UCSD-AML1 (cell line): ENCODE measurements around the gene NKD2.

ENCODE experiments used
- DNase-seq: peaks from one replicate; lab custom pipeline; 2025; ENCODE audit not compliant: unreplicated experiment; lab: John Stamatoyannopoulos, UW

The NKD2 gene

GRCh38 chr5:1029282-1029944 lies 20.8 kb downstream of the NKD2 start:
- DNase-seq = no peak

GRCh38 chr5:1029945-1030625 lies 21.5 kb downstream of the NKD2 start:
- no peak for DNase-seq

GRCh38 chr5:1030801-1031271 lies 22.2 kb downstream of the NKD2 start:
- DNase-seq = no peak

GRCh38 chr5:1031306-1031959 lies 22.8 kb downstream of the NKD2 start:
- no peak for DNase-seq

- DNase-seq = no peak
Observed at GRCh38 chr5:1032011-1032410, 23.4 kb downstream of the NKD2 start.

- no peak for DNase-seq
Observed at GRCh38 chr5:1032551-1033027, 24.0 kb downstream of the NKD2 start.

- DNase-seq = no peak
Observed at GRCh38 chr5:1033178-1033577, 24.6 kb downstream of the NKD2 start.

GRCh38 chr5:1033606-1034420 lies 25.2 kb downstream of the NKD2 start:
- DNase-seq = no peak

- no peak for DNase-seq
Observed at GRCh38 chr5:1034421-1034905, 25.9 kb downstream of the NKD2 start.

GRCh38 chr5:1034986-1035385 lies 26.4 kb downstream of the NKD2 start:
- no peak for DNase-seq

- no peak for DNase-seq
Observed at GRCh38 chr5:1035421-1036405, 27.1 kb downstream of the NKD2 start.

GRCh38 chr5:1036504-1037122 lies 28.0 kb downstream of the NKD2 start:
- DNase-seq = no peak

GRCh38 chr5:1037123-1037670 lies 28.6 kb downstream of the NKD2 start:
- DNase-seq = no peak

- no peak for DNase-seq
Observed at GRCh38 chr5:1037671-1038416, 29.2 kb downstream of the NKD2 start.

GRCh38 chr5:1038417-1039209 lies 30.0 kb downstream of the NKD2 start:
- no peak for DNase-seq

GRCh38 chr5:1039210-1039548 lies 30.6 kb downstream of the NKD2 start:
- no peak for DNase-seq

GRCh38 chr5:1039706-1040260 lies 31.2 kb downstream of the NKD2 start:
- DNase-seq = no peak
